Activated CD4-positive, CD25-positive, alpha-beta regulatory T cell treated with anti-CD3 and anti-CD28 coated beads, Interleukin-2, amount 50 U/mL, for 16 hours (primary cell): ENCODE data around the gene FBXO33.

Experiments used
- DNase-seq: peaks from one replicate; pipeline ENCODE4 v3.0.0-alpha.2; 2020; ENCODE audit warnings: low read depth, low spot score

The FBXO33 gene

GRCh38 chr14:39432179-39432618 lies at the start of gene FBXO33:
TSS of gene FBXO33 (minus strand) at chr14:39432433. CDS start at chr14:39432162, 271 bp downstream.
- DNase-seq, result peak; percentile 93

DNA sequence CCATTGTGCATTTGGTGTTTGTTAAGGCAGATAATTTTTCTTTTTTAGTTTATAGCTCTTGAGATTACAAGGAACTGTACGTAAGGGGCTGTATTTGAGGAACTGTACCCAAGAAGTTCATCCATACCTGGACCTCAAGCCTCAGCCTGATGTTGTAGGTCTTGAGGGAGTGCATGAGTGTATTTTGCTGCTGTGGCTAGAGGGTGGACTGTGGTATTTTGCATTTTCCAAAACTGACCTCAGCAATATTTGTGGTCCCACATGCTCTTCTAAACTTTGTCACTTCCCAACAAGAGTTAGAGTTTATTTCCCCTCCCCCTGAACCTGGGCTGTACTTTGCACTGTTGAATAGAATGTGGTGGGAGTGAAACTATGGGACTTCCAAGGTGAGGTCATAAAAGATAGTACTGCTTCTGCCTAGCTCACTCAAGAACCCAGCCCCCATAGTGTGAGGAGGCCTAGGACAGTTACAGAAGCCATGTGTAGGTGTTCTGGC lies 42.2 kb upstream of the FBXO33 start:
- no peak for DNase-seq

GRCh38 chr14:39472078-39472477 lies 39.8 kb upstream of the FBXO33 start:
- DNase-seq, result no peak

- DNase-seq, result no peak
Observed at GRCh38 chr14:39469094-39469710, 37.0 kb upstream of the FBXO33 start.

DNA sequence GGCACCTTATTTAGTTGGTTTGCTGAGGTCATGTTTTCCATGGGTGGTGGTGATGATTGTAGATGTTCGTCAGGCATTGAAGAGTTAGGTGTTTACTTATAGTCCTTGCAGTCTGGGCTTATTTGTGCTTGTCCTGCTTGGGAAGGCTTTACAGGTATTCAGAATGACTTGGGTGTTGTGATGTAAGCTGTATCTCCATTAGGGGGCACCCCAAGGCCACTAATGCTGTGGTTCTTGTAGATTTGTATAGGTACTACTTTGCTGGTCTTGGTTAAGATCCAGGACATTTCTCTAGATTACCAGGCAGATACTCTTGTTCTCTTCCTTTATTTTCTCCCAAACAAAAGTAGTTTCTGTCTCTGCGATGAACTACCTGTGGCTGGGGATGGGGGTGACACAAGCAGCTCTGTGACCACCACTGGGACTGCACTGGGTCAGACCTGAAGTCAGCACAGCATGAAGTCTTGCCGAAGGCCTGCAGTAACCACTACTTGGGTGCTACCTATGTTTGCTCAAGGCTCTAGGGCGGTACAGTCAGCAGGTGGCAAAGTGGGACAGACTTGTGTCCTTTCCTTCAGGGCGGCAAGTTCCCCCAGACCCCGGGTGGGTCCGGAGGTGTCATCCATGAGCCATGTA lies 35.8 kb upstream of the FBXO33 start:
- no peak for DNase-seq

- DNase-seq, result no peak
Observed at GRCh38 chr14:39459795-39460478, 27.7 kb upstream of the FBXO33 start.

DNA sequence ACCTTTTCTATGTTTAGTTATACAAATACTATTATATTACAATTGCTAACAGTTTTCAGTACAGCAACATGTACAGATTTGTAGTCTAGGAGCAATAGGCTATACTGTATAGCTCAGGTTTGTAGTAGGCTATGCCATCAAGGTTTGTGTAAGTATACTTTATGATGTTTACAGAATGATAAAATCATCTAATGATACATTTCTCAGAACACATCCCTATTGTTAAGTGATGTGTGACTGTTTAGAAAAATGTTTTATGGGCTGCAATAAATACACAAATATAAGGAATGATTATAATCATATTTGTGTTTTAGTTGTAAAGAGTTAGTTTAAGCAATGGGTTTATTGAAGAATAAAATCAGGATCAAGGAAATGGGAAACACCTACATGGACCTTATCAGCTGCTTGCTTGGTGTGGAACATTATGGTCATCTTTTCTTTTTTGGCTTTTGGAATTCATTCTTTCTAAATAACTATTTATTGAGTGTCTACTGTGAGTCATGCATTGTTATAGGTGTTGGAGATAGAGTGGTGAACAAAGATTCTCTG lies 24.5 kb upstream of the FBXO33 start:
- DNase-seq, result no peak

GRCh38 chr14:39454906-39455539 lies 22.8 kb upstream of the FBXO33 start:
- DNase-seq, result no peak

- DNase-seq, result no peak
Observed at GRCh38 chr14:39452680-39453079, 20.4 kb upstream of the FBXO33 start.

- no peak for DNase-seq
Observed at GRCh38 chr14:39451811-39452210, 19.6 kb upstream of the FBXO33 start.

- DNase-seq, result no peak
Observed at GRCh38 chr14:39447175-39447661, 15.0 kb upstream of the FBXO33 start.

DNA sequence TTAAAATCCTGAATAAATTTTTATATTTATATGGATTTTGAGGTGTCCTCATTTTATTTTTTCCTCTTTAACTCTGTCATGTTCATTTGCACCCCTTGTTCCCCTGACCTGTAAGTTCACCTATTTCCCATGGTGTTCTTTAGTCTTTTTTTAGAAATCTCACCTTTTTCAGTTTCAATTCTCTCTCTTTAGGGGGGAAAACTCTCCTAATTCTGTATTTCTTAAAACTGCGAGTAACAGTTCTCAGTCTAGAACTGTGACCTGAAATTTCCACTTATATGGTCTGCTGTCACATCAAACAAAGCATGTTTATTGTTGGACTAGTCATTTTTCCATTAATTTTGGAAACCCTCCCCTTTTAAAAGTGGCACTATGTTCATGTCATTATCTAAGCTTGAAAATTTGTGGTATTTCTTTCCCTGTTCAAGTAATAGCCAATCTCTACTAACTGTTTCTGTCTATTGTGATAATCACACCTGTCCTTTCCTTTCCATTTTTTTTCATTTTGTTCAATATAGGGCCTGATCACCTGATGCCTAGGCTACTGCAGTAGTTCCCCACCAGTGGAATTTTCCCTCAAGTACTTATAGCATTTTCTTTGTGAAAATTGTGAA lies 14.0 kb upstream of the FBXO33 start:
- DNase-seq, result no peak

GRCh38 chr14:39442293-39442692 lies 10.1 kb upstream of the FBXO33 start:
- no peak for DNase-seq

DNA sequence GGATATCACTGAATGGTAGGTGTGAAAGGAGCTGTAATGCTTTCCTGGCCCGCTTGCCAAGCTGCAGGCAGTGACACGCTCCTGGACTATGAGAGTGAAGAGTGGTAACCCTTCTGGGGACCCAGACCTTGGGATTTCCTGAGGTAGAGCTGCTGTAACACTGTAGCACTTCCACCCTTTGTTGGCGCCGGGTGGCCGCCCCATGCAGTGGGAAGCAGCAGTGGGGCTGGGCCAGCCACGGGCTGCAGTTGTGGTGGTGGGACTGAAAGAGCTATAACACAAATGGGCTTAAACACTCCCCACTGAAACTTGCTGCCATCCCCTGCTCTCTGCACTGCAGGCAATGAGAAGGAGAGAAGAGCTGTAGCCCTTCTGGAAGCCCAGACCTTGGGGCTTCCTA lies 9.6 kb upstream of the FBXO33 start:
- DNase-seq, result no peak

DNA sequence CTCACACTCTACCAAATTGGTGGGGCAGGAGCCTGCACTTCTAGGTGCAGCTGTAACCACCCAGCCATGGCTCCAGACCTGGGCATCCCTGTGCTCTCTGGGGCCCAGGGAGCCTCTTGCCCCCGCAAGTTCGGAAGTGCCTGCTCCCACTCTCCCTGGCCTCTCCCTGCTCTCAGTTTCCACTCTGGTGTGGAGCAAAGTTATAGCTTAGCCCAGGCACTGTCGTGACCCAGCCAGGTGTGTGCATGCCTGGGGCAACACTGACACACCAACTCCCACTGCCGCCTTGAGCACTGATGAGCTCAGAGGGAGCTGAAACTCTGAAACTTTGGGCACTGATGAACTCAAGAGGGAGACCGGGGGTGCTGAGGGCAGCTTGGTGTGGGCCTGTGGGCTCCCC lies 8.7 kb upstream of the FBXO33 start:
- DNase-seq, result no peak

GRCh38 chr14:39435241-39435640 lies 3.0 kb upstream of the FBXO33 start:
- no peak for DNase-seq

DNA sequence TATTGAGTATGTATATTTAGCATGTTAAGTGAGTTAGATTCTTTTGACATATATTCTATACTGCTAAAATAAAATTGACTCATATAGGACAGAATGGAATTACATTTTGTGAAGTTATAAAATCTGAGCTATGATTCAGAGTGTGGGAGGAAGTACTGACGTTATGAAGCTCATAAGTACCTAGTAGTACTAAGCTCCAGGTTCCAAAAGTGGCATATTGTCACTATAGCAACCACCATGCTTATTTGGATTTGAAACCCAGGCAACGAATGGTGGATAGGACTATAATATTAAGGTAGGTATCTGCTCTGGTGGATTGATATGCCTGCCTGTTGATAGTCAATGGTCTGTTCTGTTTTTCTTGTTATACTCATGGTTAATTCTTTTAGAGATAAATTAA lies 2.2 kb upstream of the FBXO33 start:
- no peak for DNase-seq

- DNase-seq, result no peak
Observed at GRCh38 chr14:39433452-39433813, 1.2 kb upstream of the FBXO33 start.

GRCh38 chr14:39432619-39433451 lies 602 bp upstream of the FBXO33 start:
- DNase-seq, result peak; percentile 45

DNA sequence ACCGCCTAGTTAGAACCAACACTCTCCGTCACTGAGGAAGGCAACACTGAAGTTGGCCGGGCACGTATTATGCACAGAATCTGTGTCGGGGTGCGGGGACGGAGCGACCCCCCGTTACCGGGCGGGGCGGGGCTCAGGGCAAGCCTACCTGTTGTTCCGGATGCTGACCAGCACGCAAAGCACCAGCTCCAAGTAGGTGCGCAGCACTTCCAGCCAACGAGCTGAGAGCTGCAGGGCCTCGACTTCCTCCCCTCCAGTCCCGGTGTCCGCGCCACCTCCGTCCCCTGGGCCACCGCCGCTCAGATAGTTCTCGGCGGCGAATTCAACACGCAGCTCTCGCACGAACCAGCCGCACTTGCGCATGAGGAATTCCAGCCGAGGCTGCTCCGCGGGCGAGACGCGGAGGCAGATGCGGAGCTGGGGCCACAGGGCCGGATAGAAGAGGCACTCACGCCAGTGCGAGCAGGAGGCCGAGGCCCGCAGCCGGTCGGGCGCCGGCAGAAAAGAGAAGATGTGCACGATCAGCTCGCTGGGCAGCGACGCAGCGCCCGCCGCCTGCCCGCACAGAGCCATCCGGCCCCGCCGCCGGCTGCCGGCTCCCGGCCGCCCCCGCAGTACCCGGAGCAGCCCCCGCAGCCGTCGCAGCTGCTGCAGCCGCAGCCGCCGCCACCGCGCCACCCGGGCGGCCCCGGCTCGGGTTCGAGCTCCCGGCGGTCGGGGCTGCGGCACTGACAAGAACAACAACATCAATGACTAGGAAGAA lies 636 bp downstream of the FBXO33 start:
- peak; percentile 25 for DNase-seq
